ENCODE results near the gene SLC26A9.
"Not testable (repeated sequence)": the region's sequence is repeated elsewhere in the genome, so short reads cannot be mapped to it uniquely, and the experiment has no call there.

GRCh38 chr1:205905095-205905494, 38.2 kb downstream of the SLC26A9 start:
- not testable (repeated sequence) for TF ChIP-seq REST (IDR thresholded peaks at IDR 0.05; ENCODE audit: borderline replicate concordance); REST (CRISPR knock-in tag; IDR thresholded peaks at IDR 0.05; ENCODE audit: low read depth); BACH1 (tag; IDR thresholded peaks at IDR 0.05); CTCF (IDR thresholded peaks at IDR 0.05 in 2 of 3, conservative IDR thresholded peaks at IDR 0.05 in 1 of 3; ENCODE audit: insufficient read depth in 2 of 3, low read depth in 1 of 3, low read length in 3 of 3); ARHGAP35 (IDR thresholded peaks at IDR 0.05; ENCODE audit: partially characterized antibody)
